Measurements from ENCODE around the gene IGFLR1.

- TF ChIP-seq CTCF (IDR thresholded peaks at IDR 0.05; ENCODE audit: insufficient read depth, low read depth, low read length) (no peak), EZH2 (IDR thresholded peaks at IDR 0.05; ENCODE audit: insufficient read depth, low read length) (no peak)
These were observed 15.7 kb upstream of the IGFLR1 start, which contains the start of gene PROSER3 for GRCh38 chr19:35757749-35758608.

All from astrocyte (in vitro differentiated cells and primary cell).